Measurements from ENCODE around the gene PI4KA. TPM values are rescaled to one million over a fixed set of nuclear protein-coding genes. Genes with fewer than 3 reads are reported as not detected.

The PI4KA gene
- total RNA-seq, 1 donor from 2014 or later, result 24.4 TPM

DNA sequence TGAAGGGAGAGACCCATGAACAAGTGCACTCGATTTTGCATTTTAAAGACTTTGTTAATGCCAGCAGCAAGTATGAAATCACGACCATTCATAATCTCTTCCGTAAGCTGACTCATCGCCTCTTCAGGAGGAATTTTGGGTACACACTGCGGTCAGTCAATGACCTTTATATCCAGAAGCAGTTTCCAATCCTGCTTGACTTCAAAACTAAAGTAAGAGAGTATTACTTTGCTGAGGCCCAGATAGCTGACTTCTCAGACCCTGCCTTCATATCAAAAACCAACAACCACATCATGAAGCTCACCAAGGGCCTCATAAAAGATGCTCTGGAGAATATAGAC, 78.8 kb downstream of the PI4KA start:
- no peaks in the 10 kb centered on the region for H3K9me3 Mint-ChIP-seq
- H3K36me3 Mint-ChIP-seq, result peaks cover 8% of the 10 kb centered on the region
- H2AFZ ChIP-seq (replicated peaks), result no peak overlapping the region
- no peak overlapping the region for H3K4me3 ChIP-seq
- no peak overlapping the region for H3K9ac ChIP-seq
- no peaks in the 10 kb centered on the region for H4K20me1 ChIP-seq (ENCODE audit: low read depth)
- no peaks in the 10 kb centered on the region for H3F3A ChIP-seq (ENCODE audit: low read depth)
- H3K4me1 Mint-ChIP-seq, result no peaks in the 10 kb centered on the region
- no peaks in the 10 kb centered on the region for H3K9me3 ChIP-seq (ENCODE audit: low read depth)
- H3K27me3 Mint-ChIP-seq (ENCODE audit: insufficient read depth, low read depth), result peaks cover 2% of the 10 kb centered on the region
- H3K4me2 ChIP-seq, result no peak overlapping the region
- H3K27ac ChIP-seq, result no peak overlapping the region
- no peaks in the 10 kb centered on the region for H3K79me2 ChIP-seq (ENCODE audit: low read depth)
- H3K4me3 Mint-ChIP-seq, result no peak overlapping the region
- no peak overlapping the region for H3K27ac Mint-ChIP-seq
- DNase-seq (ENCODE audit: low spot score), result no peak
- H3K27me3 ChIP-seq, result no peaks in the 10 kb centered on the region
- H3K4me1 ChIP-seq, result no peaks in the 10 kb centered on the region
- no peaks in the 10 kb centered on the region for H3K36me3 ChIP-seq
- TF ChIP-seq EZH2phosphoT487 (IDR thresholded peaks at IDR 0.05), result no peak
- TF ChIP-seq, protein P1, sequence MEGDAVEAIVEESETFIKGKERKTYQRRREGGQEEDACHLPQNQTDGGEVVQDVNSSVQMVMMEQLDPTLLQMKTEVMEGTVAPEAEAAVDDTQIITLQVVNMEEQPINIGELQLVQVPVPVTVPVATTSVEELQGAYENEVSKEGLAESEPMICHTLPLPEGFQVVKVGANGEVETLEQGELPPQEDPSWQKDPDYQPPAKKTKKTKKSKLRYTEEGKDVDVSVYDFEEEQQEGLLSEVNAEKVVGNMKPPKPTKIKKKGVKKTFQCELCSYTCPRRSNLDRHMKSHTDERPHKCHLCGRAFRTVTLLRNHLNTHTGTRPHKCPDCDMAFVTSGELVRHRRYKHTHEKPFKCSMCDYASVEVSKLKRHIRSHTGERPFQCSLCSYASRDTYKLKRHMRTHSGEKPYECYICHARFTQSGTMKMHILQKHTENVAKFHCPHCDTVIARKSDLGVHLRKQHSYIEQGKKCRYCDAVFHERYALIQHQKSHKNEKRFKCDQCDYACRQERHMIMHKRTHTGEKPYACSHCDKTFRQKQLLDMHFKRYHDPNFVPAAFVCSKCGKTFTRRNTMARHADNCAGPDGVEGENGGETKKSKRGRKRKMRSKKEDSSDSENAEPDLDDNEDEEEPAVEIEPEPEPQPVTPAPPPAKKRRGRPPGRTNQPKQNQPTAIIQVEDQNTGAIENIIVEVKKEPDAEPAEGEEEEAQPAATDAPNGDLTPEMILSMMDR (IDR thresholded peaks at IDR 0.05), result no peak
- no peak for TF ChIP-seq EZH2 (IDR thresholded peaks at IDR 0.05)

DNA sequence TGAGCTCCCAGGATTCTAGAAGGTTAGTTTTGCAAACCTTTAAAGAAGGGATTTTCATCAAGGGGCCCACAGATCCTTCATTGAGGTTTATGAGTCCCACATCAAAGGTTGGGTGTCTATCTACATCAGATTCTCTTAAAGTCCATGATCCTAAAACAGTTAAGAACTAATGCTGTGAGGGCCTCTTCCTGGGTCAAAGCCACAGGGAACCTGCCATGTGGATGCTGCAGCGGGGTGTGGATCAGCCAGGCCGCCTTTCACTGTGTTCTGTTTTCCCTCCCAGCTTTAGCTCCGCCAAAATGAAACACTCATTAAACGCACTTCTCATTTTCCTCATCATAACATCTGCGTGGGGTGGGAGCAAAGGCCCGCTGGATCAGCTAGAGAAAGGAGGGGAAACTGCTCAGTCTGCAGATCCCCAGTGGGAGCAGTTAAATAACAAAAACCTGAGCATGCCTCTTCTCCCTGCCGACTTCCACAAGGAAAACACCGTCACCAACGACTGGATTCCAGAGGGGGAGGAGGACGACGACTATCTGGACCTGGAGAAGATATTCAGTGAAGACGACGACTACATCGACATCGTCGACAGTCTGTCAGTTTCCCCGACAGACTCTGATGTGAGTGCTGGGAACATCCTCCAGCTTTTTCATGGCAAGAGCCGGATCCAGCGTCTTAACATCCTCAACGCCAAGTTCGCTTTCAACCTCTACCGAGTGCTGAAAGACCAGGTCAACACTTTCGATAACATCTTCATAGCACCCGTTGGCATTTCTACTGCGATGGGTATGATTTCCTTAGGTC, 79.4 kb downstream of the PI4KA start:
- Histone ChIP-seq H3K27ac (no peak overlapping the region), H3K27me3 (no peaks in the 10 kb centered on the region), H3K9me3 (ENCODE audit: low read depth) (no peaks in the 10 kb centered on the region), H3F3A (ENCODE audit: low read depth) (no peaks in the 10 kb centered on the region), H3K4me2 (no peak overlapping the region), H3K4me3 (no peak overlapping the region), H2AFZ (replicated peaks) (no peak overlapping the region), H3K36me3 (no peaks in the 10 kb centered on the region), H3K79me2 (ENCODE audit: low read depth) (no peaks in the 10 kb centered on the region), H4K20me1 (ENCODE audit: low read depth) (no peaks in the 10 kb centered on the region), H3K4me1 (no peaks in the 10 kb centered on the region), H3K9ac (no peak overlapping the region)
- Mint-ChIP-seq H3K27ac (no peak overlapping the region), H3K4me3 (no peak overlapping the region), H3K4me1 (no peaks in the 10 kb centered on the region), H3K9me3 (no peaks in the 10 kb centered on the region), H3K36me3 (peaks cover 8% of the 10 kb centered on the region), H3K27me3 (ENCODE audit: insufficient read depth, low read depth) (peaks cover 2% of the 10 kb centered on the region)
- TF ChIP-seq EZH2phosphoT487 (IDR thresholded peaks at IDR 0.05), result no peak
- TF ChIP-seq, protein P1 (IDR thresholded peaks at IDR 0.05), result no peak
- no peak for TF ChIP-seq EZH2 (IDR thresholded peaks at IDR 0.05)
- no peak for DNase-seq (ENCODE audit: low spot score)

DNA sequence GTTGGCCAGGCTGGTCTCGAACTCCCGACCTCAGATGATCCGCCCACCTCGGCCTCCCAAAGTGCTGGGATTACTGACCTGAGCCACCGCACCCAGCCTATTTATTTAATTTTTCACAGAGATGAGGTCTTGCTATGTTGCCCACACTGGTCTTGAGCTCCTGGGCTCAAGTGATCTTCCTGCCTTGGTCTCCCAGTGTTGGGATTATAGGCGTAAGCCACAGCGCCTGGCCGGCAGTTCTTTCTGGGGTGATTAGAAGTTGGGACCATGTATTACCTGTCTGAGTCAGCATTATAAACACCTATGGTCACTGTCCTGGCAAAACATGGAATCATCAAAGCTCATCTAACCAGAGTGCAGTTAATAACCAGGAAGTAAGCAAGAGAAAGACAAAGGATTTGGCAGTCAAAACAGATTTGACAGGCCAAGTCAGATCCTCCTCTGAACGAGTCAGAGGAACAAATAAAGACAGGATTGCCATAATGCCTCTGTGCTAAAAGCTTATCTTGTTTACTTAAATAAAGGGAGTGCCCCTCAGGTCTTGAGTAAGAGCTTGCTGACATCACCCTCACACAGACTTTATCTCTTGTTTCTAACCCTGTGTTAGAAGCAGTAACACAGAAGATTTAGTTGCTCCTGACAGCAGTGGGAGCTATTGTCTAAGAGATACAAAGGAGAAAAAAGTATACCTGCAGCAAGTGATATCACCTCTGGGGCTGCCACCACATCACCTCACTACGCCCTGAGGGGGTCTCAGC, 81.0 kb downstream of the PI4KA start:
- H3K4me2 ChIP-seq, result no peak overlapping the region
- H3K79me2 ChIP-seq (ENCODE audit: low read depth), result no peaks in the 10 kb centered on the region
- H3K4me1 ChIP-seq, result no peaks in the 10 kb centered on the region
- no peaks in the 10 kb centered on the region for H3F3A ChIP-seq (ENCODE audit: low read depth)
- no peak overlapping the region for H2AFZ ChIP-seq (replicated peaks)
- Mint-ChIP-seq H3K27me3 (ENCODE audit: insufficient read depth, low read depth) (peaks cover 2% of the 10 kb centered on the region), H3K36me3 (peaks cover 10% of the 10 kb centered on the region), H3K27ac (no peak overlapping the region), H3K4me3 (no peak overlapping the region), H3K9me3 (no peaks in the 10 kb centered on the region), H3K4me1 (no peaks in the 10 kb centered on the region)
- no peak overlapping the region for H3K27ac ChIP-seq
- no peak for DNase-seq (ENCODE audit: low spot score)
- TF ChIP-seq, protein P1 (IDR thresholded peaks at IDR 0.05), result no peak
- no peak for TF ChIP-seq EZH2 (IDR thresholded peaks at IDR 0.05)
- TF ChIP-seq EZH2phosphoT487 (IDR thresholded peaks at IDR 0.05), result no peak
- H3K9ac ChIP-seq, result no peak overlapping the region
- H3K4me3 ChIP-seq, result no peak overlapping the region
- no peaks in the 10 kb centered on the region for H3K36me3 ChIP-seq
- H3K9me3 ChIP-seq (ENCODE audit: low read depth), result no peaks in the 10 kb centered on the region
- H4K20me1 ChIP-seq (ENCODE audit: low read depth), result no peaks in the 10 kb centered on the region
- H3K27me3 ChIP-seq, result no peaks in the 10 kb centered on the region

All from neural progenitor cell (in vitro differentiated cells).